Measurements from ENCODE around the gene SMARCC2. TPM values are rescaled to one million over a fixed set of nuclear protein-coding genes. Genes with fewer than 3 reads are reported as not detected.

The SMARCC2 gene
- total RNA-seq, 4 donors from 2014 or later = 34.1 to 56.9 (median 49.4) TPM

DNA sequence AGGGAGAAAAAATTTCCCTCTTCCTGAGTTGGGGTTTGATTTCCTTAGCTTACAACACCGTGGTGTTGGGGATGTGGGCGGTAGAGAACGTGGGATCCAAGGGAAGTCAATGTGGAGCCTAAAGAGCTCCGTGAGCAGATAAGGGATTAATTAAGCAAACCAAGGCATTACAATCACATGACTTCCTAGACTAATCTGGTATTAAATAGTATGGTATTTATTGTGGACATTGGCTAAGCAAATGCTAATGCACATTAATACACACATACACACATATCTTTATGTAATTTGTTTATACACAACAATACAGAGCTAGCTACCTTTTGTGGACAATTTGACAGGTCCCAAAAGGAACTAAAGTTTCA is 33.2 kb upstream of the SMARCC2 start:
- in situ Hi-C loops (cut with MboI; ENCODE audit: low sequenced_read_pairs in 4 of 4) = loop anchor here in 1 of 4 donors (10.0 kb wide), 1 partner anchor 108 kb away; the partner anchor contains the start of genes RPL41 and ZC3H10
- H3K4me3 ChIP-seq = peak overlapping the region; percentile 80 to 99 (median 89)
- peaks cover 0 to 3% of the 10 kb centered on the region in 2 donors for H3K36me3 ChIP-seq
- H3K27ac ChIP-seq = peak overlapping the region; percentile 96 to 100 (median 98)
- no peaks in the 10 kb centered on the region for H3K27me3 ChIP-seq
- no peak for ATAC-seq
- no peak for DNase-seq
- peaks cover 34 to 45% of the 10 kb centered on the region in 2 donors for H3K4me1 ChIP-seq
- TF ChIP-seq CTCF (IDR thresholded peaks at IDR 0.05 in 4 of 5, conservative IDR thresholded peaks at IDR 0.05 in 1 of 5) (no peak), POLR2A (IDR thresholded peaks at IDR 0.05) (no peak)
- no peaks in the 10 kb centered on the region for H3K9me3 ChIP-seq
- intact Hi-C loops (cut with DNase I; ENCODE audit: low total_unique reads) = loop anchor here (2.0 to 10.0 kb wide), 4 partner anchors 64 to 505 kb away; partner anchors contain the start of genes BLOC1S1, CS, MYL6 and SPRYD4

DNA sequence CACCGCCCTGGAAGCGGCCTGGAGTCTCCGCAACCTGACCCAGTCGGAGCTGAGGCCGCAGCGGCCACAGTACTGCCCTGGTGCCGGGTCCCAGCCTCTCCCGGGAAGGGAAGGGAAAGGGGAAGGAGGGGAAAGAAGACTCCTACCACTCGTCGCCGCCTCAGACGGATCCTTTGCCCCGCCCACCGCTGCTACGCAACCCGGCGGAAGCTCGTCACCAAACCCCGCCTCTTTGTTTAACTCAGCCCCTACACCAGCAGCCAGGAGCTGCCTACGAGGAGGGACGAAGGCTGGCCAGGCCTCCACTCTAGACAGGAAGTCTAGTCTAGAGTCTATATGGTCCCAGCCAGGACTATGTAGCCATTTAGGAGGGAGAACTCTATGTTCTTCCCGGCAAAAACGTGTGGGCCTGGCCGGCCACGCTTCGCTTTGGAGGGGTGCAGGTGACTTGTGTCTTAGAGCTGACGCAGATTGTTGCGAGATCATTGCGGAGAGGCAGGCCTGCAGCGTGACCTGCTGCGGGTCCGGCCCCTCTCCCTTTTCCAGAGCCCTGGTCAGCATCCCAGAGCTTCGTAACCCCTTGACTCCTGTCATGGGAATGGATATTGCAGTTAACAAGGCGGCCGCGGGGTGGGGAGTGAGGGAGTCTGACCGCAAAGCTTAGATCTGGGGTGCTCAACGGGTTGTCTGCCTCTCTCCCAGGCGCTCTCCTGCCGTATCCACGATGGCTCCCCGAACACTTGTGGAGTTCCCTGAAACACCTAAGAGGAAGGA is 32.7 kb upstream of the SMARCC2 start, which contains the start of gene RNF41:
RNF41 (minus strand) TSS at position 166 of the 774 bp plus-strand sequence. CDS start 7,875 bp downstream, outside the sequence.
- intact Hi-C loops (cut with DNase I; ENCODE audit: low total_unique reads) (loop anchor here (2.0 to 10.0 kb wide), 4 partner anchors 63 to 505 kb away; partner anchors contain the start of genes BLOC1S1, CS, MYL6 and SPRYD4), in situ Hi-C loops (cut with MboI; ENCODE audit: low sequenced_read_pairs in 4 of 4) (loop anchor here in 1 of 4 donors (10.0 kb wide), 1 partner anchor 107 kb away; the partner anchor contains the start of genes RPL41 and ZC3H10)
- peaks cover 34 to 45% of the 10 kb centered on the region in 2 donors for H3K4me1 ChIP-seq
- DNase-seq (peak; percentile 95 to 97), ATAC-seq (peak; percentile 81 to 89)
- peak within 1 kb of the TSS; percentile 80 to 99 (median 89) for H3K4me3 ChIP-seq
- H3K27ac ChIP-seq = peak within 1 kb of the TSS; percentile 96 to 100 (median 98)
- no peaks in the 10 kb centered on the region for H3K36me3 ChIP-seq
- TF ChIP-seq POLR2A (IDR thresholded peaks at IDR 0.05) (peak; percentile 95), CTCF (IDR thresholded peaks at IDR 0.05 in 4 of 5, conservative IDR thresholded peaks at IDR 0.05 in 1 of 5) (peak in 2 of 5 experiments; percentile 15 to 32)
- H3K27me3 ChIP-seq = no peaks in the 10 kb centered on the region
- H3K9me3 ChIP-seq = no peaks in the 10 kb centered on the region

GRCh38 chr12:56221232-56221756 is 32.0 kb upstream of the SMARCC2 start:
- Histone ChIP-seq H3K27ac (peak overlapping the region; percentile 96 to 100 (median 98)), H3K4me1 (peaks cover 34 to 45% of the 10 kb centered on the region in 2 donors), H3K4me3 (peak overlapping the region; percentile 80 to 99 (median 89)), H3K27me3 (no peaks in the 10 kb centered on the region), H3K9me3 (no peaks in the 10 kb centered on the region), H3K36me3 (peaks cover 0 to 3% of the 10 kb centered on the region in 2 donors)
- in situ Hi-C loops (cut with MboI; ENCODE audit: low sequenced_read_pairs in 4 of 4) (loop anchor here in 1 of 4 donors (10.0 kb wide), 1 partner anchor 106 kb away; the partner anchor contains the start of genes RPL41 and ZC3H10), intact Hi-C loops (cut with DNase I; ENCODE audit: low total_unique reads) (loop anchor here (5.0 to 10.0 kb wide), 2 partner anchors 244 to 504 kb away; partner anchors contain the start of genes BLOC1S1 and SPRYD4)
- peak in 1 of 2 donors; percentile 48 for DNase-seq
- TF ChIP-seq POLR2A (IDR thresholded peaks at IDR 0.05) (no peak), CTCF (IDR thresholded peaks at IDR 0.05 in 4 of 5, conservative IDR thresholded peaks at IDR 0.05 in 1 of 5) (no peak)
- peak; percentile 1 to 10 for ATAC-seq

- DNase-seq = no peak
- H3K9me3 ChIP-seq = no peaks in the 10 kb centered on the region
- in situ Hi-C loops (cut with MboI; ENCODE audit: low sequenced_read_pairs in 4 of 4) = loop anchor here in 1 of 4 donors (10.0 kb wide), 1 partner anchor 106 kb away; the partner anchor contains the start of genes RPL41 and ZC3H10
- intact Hi-C loops (cut with DNase I; ENCODE audit: low total_unique reads) = loop anchor here (5.0 to 10.0 kb wide), 2 partner anchors 244 to 503 kb away; partner anchors contain the start of genes BLOC1S1 and SPRYD4
- peaks cover 34 to 45% of the 10 kb centered on the region in 2 donors for H3K4me1 ChIP-seq
- H3K36me3 ChIP-seq = peaks cover 0 to 7% of the 10 kb centered on the region in 2 donors
- TF ChIP-seq POLR2A (IDR thresholded peaks at IDR 0.05) = peak in 1 of 2 donors; percentile 7
- TF ChIP-seq CTCF (IDR thresholded peaks at IDR 0.05 in 4 of 5, conservative IDR thresholded peaks at IDR 0.05 in 1 of 5) = no peak
- no peaks in the 10 kb centered on the region for H3K27me3 ChIP-seq
- H3K4me3 ChIP-seq = peak overlapping the region; percentile 80 to 99 (median 89)
- no peak for ATAC-seq
- peak overlapping the region; percentile 96 to 100 (median 98) for H3K27ac ChIP-seq
Observed at GRCh38 chr12:56220611-56221231, 31.4 kb upstream of the SMARCC2 start.
